NCI-H1048 (cell line): ENCODE measurements around the gene MAN2B2.
"Not testable (repeated sequence)": the region's sequence is repeated elsewhere in the genome, so short reads cannot be mapped to it uniquely, and the experiment has no call there.

Experiments used
- DNase-seq: peaks from one replicate; lab custom pipeline; 2025; lab: John Stamatoyannopoulos, UW

The MAN2B2 gene

DNA sequence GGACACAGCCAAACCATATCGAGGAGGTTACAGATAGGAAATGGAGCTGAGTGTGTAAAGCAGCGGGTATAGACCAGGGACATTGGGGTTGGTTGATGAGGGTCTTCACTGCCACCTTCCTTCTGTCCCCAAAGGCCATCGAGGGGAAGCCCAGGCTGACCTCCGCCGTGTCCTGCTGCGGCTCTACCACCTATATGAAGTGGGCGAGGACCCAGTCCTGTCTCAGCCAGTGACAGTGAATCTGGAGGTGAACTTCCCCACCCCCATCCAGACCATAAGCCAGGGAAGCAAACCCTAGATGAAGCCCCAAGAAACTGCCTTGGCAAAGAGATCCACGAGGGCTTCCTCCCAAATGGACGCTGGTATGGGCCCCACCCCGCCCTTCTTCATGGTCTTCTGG, 42.3 kb downstream of the MAN2B2 start:
- no peak for DNase-seq

DNA sequence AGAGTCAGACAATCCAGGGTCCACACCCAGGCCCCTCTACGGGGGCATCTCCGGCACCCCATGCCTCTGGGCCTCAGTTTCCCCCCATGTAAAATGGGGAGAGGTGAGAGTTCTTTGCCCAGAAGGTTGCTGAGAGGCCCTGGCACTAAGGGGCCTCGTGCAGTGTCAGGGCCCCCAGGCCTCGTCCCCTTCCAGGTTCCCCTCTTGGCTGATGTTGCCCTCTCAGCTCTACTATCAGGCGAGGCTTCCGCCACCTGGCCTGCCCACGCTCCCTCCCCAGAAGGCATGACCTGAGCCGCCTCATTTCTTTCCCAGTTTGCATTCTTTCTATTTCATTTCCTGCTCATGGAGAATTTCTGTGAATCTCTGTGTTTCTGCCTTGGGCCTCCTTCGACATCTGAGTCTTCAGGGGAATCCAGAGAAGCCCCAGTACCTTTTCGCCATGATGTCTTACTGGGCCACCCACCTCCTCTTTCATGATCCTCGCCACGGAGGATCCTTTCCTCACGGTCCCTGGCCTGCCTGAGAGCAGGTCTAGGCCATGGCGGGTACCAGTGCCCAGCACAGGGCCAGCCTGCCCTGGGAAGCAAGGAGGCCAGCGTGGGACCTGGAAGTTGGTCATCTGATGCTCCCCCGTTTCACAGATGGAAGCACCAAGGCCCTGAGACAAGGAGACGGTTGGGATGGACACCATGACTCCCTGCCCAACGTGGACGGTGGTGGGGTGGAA, 43.6 kb downstream of the MAN2B2 start:
- DNase-seq: no peak

DNA sequence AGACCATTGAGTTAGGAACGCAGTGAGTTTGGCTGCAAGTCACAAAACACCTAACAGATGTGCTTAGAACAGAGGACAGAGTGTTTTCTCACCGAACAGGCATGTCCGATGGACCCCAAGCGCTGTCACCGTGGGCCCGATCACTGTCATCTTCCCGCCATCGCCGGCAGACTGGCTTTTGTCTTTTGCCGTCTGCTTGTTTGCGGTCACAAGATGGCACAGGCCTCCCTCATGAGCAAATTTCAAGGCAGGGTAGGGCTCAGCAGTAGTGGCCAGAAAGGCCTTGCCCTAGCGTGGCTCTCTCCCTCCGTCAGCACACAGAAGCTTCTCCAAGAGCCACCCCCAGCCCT, 44.1 kb downstream of the MAN2B2 start:
- no peak for DNase-seq

DNA sequence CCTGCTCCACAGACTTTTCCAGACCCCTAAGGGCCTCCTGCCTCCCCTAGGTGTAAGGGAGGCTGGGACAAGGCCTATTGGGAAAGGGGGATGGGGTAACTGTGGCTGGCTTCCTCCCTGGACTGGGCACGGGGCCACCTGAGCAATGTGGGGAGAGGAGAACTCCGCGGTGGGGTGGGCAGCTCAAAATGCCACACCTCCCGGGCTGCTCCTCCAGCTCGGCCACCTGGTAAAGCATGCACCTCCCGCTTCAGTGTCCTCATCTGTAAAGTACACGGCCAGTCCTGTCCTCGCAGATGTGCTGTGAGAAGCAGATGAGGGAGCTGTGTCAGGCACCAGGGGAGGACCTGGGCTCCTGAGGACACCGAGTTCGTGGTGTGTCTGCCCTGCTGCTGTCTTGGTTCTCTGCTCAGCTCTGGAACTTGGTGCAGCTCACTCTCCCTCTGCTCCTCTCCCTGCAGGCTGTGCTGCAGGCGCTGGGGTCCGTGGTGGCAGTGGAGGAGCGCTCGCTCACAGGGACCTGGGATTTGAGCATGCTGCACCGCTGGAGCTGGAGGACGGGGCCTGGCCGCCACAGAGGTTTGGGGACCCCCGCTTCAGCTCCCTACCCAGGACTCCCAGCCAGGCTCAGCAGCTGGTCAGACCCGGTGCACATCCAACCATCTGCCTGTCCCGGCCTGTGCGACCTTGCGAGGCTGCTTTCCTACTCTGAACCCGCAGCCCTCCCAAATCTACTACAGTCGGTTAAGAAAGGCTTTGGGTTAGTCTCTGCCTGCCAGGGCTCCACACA, 44.7 kb downstream of the MAN2B2 start:
- DNase-seq: no peak

DNA sequence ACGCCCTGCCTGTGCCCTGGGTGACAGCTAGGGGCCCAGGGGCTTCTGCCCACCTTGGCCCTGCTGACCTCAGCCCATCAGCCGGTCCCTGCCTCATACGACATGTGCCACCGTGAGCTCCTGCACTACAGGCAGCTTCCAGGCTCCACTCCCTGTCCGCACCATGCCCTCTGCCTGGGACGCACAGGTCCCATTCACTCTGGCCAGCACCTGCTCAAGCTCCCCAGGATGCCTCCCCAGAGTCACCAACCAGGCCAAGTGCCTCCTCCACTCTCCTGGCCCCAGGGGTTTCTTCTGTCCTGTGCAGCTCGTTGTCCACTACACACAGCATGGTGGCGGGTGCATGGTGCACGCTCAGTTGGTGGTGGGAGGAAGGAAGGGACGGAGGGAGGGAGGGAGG, 45.3 kb downstream of the MAN2B2 start:
- DNase-seq: no peak

DNA sequence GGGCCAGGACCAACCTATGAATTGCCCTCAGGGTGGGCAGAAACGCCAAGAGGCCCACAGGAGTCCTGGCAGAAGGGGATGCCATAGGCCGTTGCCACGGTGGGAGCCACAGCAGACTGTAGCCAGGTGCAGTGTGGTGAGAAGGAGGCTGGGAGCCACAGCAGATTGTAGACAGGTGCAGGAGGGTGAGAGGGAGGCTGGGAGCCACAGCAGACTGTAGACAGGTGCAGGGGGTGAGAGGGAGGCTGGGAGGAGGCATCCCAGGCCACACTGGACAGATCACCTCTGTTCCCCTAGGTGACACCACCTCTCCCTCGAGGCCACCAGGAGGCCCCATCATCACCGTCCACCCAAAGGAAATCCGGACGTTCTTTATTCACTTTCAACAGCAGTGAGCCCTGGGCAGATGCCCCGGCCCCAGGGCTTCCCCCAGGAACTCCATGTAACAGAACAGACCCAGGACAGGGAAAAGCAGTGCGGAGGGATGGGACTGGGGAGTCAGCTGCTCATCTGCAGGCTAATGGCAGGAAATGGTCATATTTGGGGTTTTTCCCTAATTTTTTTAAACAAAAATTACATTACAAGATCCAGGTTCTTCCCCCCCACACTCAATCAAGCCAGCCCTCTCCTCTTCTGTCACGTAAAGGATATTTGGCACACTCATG, 46.0 kb downstream of the MAN2B2 start:
- DNase-seq: no peak

DNA sequence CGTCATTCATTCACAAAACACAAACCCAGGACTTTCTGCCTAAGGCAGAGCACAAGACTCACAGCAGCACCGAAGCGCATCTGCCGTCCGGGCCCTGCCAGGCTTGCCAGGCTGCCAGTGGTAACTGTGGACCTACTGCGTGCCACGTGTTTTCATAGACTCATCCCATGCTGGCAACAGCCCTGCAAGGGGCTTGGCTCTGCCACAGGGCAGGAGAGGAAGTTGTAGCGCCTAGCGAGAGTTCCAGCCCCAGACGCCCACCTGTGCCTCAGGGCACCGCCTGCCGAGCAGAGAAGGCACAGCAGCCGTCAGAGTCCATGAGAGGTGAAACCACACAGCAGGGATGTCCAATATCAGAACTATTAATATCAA, 46.6 kb downstream of the MAN2B2 start:
- no peak for DNase-seq

DNA sequence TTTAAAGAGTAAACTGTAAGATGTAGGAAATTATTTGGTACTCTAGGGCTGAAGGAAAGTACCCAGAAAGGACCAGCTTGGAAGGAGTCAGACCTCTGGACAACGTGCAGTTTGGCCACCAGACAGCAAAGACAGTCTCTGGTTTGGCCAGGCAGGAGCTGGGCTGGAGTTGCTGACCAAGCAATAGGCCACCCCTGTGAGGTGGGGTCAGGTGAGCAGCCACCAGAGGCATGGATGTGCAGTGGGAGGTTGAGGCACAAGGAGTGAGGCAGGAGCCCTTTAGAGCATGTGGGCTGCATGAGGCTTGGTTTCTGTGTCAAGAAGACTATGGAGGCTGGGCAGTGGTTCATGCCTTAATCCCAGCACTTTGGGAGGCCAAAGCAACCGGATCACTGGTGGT, 47.8 kb downstream of the MAN2B2 start:
- DNase-seq: no peak

DNA sequence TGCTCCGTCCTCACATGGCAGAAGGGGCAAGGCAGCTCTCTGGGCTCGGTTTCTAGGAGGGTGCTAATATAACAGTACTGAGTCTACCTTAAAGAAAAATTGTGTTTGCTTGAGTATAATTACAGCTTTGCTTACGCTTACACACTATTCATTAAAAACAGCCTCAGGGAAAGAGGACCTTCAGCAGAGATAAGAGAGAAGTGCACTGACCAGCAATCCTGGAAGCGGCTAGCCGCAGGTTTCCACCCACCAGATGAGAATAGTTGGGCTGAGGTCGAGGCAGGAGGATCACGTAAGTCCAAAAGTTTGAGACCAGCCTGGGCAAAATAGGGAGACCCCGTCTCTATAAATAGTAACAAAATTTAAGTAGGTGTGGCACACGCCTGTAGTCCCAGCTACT, 50.3 kb downstream of the MAN2B2 start:
- no peak for DNase-seq

DNA sequence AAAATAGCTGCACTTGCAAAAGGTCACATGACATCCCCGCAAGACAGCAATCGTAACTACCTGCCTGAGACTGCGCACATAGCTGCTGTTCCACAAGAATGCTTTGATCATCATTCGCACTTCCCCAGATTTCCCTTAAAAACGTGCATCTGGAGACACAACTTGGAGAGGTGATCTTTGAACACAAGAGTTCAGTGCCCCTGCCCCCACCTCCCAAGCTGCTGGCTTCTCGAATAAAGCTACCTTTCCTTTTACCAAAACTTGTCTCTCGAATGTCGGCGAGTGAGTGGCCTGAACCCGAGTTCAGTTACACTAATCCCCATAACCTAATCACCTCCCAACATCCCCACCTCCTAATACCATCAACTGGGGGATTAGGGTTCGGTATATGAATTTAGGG, 51.1 kb downstream of the MAN2B2 start:
- no peak for DNase-seq

DNA sequence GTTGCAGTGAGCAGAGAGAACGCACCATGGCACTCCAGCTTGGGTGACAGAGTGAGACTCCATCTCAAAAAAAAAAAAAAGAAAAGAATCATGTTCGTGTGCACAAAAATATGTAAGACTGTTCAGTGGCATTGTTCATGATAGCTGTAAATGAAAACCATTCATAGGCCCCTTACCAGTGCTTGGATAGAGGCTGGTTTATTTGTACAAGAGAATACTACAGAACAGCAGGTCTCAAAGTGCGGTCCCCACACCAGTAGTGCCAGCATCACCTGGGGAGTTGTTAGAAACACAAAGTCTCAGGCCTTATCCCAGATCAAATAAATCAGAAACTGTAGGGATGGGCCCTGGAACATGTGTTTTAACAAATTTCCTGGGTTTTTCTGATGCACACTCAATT, 52.8 kb downstream of the MAN2B2 start:
- DNase-seq: no peak

DNA sequence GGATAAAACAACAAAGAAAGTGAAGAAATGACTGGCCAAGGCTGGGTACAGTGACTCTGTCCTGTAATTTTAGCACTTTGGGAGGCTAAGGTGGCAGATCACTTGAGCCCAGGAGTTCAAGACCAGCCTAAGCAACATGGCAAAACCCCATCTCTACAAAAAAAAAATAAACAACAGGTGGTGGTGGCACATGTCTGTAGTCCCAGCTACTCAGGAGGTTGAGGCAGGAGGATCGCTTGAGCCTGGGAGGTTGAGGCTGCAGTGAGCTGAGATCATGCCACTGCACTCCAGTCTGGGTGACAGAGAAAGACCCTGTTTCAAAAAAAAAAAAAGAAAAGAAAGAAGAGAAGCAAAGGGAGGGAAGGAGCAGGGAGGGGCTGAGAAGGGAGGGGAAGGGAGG, 53.5 kb downstream of the MAN2B2 start:
- DNase-seq: not testable (repeated sequence)

DNA sequence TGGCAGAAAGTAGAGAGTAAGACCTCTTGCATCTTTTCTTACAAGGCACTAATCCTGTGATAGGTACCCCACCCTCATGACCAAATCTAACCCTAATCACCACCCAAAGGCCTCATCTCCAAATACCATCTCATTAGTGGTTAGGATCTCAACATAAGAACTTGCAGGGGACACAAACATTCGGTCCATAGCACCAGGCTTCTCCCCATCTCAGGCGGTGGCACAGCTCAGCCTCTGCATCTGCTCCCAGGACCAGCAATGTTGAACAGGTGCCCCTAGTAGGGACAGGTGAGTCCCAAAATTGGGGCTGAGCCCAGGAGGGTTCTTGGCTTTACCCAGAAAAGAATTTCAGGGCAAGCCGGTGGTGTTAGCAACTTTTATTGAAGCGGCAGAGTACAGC, 57.1 kb downstream of the MAN2B2 start:
- no peak for DNase-seq

DNA sequence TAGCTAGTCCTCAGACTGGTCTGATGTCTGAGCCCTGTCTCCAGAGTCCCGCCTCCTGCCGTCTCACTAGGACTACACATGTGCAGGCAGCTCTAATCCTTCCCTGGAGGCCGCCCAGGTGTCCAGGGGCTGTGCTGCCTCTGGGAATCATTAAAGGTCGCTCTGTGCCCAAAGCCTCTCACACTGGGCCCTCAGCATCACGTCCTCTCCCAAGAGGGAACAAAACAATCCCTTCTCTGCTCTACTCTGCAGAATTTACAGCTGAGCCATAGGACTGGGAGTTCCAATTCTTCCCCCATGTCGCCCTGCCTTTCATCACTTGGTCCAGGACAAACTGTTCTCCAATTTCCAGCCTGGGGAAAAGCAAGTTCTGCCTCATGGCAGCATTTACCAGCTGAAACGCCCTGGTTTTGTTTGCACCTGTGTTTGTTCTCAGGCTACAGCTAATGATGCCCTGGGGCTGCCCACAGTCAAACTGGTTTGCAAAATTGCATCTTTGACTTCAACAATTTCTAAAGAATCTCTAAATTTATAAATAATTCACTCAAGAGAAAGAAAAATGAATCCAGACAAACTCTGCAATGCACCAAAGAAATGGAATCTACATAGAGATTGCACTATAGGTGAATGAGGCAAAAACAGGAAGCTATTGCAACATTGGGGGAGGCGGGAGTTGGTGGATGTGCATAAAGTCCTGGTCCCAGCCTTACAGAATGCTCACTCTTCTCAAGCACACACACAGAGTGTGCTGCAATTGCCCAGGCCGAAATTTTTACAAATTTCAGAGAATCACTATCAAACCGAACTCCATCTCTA, 58.3 kb downstream of the MAN2B2 start:
- DNase-seq: no peak

DNA sequence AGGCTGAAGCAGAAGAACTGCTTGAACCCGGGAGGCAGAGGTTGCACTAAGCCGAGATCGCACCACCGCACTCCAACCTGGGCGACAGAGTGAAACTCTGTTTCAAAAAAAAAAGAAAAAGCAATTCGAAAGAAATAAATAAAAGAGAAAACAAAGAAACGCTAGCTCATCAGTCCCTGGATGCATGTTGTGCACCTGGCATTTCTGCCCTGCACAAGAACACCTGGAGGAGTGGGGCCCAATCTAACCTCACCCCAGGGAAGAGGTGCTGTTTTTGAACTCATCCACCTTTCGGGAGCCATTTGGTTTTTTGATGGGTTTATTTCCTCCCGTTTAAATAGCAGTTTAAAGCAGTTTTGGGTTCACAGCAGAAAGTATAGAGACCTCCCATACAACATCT, 59.8 kb downstream of the MAN2B2 start:
- no peak for DNase-seq

DNA sequence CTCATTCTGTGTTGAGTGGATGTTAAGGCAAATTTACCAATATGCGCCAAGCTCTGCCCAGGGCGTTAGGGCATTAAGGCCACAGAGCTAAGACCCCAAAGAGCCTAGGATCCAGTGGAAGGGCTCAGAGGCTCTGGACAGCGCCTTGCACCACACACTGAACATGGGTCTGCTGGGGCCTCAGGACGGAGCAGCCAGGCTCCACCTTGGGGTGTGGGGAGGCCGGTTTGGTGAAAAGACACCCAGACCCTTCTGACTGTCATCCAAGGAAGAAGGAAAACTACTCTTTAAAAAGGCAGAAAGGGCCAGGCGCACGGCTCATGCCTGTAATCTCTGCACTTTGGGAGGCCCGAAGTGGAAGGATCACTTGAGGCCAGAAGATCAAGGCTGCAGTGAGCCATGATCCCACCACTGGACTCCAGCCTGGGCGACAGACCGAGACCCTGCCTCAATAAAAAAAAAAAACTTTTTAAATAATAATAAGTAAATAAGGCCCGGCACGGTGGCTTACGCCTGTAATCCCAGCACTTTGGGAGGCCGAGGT, 64.2 kb downstream of the MAN2B2 start:
- no peak for DNase-seq

DNA sequence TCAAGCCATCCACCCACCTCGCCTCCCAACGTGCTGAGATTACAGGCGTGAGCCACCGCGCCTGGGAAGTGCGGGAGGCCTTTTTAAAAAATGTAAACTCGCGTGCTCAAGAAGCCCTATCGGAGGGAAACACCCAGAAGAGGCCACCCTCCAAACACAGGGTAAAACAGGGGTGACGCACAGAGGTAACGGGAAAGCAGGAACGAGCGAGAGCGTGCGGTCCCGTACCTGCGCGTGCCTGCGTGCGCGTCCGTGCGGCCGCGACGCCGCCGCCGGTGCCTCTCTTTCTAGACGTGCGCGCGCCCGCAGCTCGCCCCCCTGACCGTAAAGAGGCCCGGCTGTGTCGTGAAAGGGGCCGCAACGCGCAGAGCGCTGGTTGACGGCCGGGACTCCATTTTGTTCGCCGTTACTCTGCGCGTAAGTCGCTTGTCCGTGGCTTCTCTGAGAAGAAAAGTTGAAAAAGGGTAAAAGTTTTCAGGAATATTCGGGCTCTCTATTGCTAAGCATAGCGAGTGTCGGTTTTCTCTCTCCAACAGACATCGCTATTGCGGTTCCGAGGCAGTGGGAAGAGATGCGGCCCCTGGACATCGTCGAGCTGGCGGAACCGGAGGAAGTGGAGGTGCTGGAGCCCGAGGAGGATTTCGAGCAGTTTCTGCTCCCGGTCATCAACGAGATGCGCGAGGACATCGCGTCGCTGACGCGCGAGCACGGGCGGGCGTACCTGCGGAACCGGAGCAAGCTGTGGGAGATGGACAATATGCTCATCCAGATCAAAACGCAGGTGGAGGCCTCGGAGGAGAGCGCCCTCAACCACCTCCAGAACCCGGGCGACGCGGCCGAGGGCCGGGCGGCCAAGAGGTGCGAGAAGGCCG, 65.5 kb downstream of the MAN2B2 start, which contains the start of gene MRFAP1:
Gene MRFAP1, plus strand, starts transcription at position 394 of the 872 bp plus-strand sequence. Its CDS starts 178 bp downstream, at position 572.
- DNase-seq: peak; percentile 92

DNA sequence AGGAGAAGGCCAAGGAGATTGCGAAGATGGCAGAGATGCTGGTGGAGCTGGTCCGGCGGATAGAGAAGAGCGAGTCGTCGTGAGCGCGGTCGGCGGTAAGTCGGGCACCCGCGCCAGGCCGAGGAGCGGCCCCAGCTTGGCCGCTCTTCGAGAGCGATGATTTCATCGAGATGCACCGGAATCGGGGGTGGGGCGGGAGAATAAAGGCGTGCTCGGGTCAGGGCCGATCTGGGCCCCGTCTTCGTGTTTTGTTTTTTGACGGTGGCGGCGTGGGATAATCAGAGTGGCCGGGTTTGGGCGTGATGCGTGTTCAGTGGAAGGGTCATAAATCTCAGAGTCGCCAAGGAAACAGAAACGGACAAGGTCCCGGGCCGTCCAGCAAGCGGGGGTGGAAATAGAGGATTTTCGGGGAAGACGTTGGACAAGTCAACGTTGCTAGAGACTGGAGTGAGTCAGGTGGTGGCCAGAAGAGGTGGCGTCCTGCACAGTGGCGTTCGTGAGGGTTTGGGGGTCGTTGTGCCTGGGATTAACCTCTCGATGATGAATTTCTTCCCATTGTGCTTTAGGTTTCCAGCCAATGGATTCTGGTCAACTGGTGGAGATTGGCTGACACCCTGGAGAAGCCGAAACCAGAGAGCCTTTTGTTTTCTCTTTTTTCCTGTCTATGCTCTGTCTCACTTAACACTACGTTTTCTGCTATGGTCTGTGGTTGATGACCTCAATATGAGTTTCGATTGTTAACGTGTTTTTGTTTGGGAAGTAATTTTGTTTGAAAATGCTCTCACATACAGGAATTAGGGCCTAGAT, 66.4 kb downstream of the MAN2B2 start:
- DNase-seq: no peak

DNA sequence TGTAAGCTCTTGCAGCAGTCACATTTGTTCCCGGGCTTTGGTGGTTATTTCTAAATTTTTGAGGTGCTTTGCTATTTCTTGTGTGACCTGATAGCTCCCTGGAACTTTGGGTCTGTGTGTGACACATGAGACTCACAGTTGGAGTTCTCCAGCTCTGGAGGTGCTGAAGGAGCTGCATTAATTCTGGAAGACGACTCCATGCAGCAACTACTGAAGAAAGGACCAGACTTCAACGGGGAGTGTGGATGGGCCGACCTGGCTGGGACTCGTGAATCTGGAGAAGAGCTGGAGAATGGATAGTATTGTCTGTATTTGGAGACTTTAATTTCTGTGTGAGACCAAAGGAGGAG, 67.0 kb downstream of the MAN2B2 start:
- no peak for DNase-seq

DNA sequence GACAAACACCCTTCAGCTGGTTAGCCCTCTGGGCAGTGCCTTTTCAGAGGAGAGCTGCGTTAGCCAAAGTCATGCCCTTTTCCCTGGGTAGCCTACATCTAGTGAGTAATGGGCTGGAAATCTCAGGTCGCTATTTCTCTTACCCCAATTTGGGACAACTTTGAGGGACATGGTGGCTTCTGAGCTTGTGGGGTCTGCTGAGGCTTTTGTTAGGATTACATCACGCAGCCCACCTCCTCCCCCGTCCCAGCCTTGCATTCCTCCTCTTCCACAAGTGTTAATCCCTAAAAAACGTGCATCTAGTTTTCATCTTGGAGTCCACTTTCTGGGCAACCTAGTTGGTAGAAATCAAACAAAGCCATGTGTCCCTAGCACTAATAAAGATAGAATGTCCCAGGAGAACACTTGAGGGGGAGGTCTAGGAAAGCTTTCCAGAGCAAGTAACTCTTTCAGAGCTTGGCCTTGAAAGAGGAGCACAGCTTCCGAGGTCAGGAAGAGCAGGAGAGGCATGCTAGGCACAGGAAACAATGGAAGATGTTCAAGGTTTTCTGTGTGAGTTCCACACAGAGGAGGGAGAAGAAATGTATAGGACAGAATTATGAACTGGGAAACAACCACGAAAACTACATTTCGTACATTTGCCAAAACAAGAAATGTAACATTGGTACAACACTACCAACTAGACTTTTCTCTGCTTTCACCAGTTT, 68.3 kb downstream of the MAN2B2 start:
- no peak for DNase-seq
